Panc1 (cell line): ENCODE measurements around the gene KCNIP4. TPM values are rescaled to one million over a fixed set of nuclear protein-coding genes. Genes with fewer than 3 reads are reported as not detected.

Experiments used
- ATAC-seq: fragments of 200-7000 bp; cut with Tn5 transposase; 2 replicates; pipeline ENCODE4 v1.9.1; 2020; ENCODE audit warnings: mild to moderate bottlenecking, moderate library complexity
- BruUV-seq: library from RNA; stranded (reverse); fragments of 400-500 nt; replicated peaks from 2 replicates; lab custom pipeline; 2021; lab: Mats Ljungman, UMichigan
- CTCF ChIA-PET: fragments of 300-600 bp; sonication (Branson Sonifier 250); formaldehyde crosslinking; loops from one replicate; lab custom pipeline; 2022; ENCODE audit warnings: antibody characterized with exemption; lab: Charles Lee
- POLR2A ChIA-PET: fragments of 300-600 bp; sonication (Branson Sonifier 250); formaldehyde crosslinking; loops from one replicate; lab custom pipeline; 2022; ENCODE audit warnings: antibody characterized with exemption; lab: Charles Lee
- DNase-seq: peaks from one replicate; pipeline ENCODE4 v3.0.0-alpha.2; 2010; ENCODE audit warnings: low read depth, low spot score
- H3K27ac ChIP-seq: 2 replicates; pipeline ENCODE4 v1.5.1; 2011; ENCODE audit warnings: mild to moderate bottlenecking, low read length, inconsistent platforms
- H3K27me3 ChIP-seq: fragments of 200-500 bp; sonication (Bioruptor generic); 2 replicates; pipeline ENCODE4 v1.6.0; 2014; ENCODE audit warnings: low read length, inconsistent platforms; ENCODE audit not compliant: control insufficient read depth, insufficient read depth
- H3K36me3 ChIP-seq: fragments of 200-500 bp; sonication (Bioruptor generic); 2 replicates; pipeline ENCODE4 v1.5.1; 2014; ENCODE audit warnings: inconsistent platforms, mild to moderate bottlenecking, low read length, moderate library complexity; ENCODE audit not compliant: control insufficient read depth, insufficient read depth
- H3K4me1 ChIP-seq: 2 replicates; pipeline ENCODE4 v1.5.1; 2011; ENCODE audit warnings: inconsistent platforms, mild to moderate bottlenecking, low read length, moderate library complexity; ENCODE audit not compliant: control insufficient read depth, insufficient read depth
- H3K4me3 ChIP-seq, 2 experiments: 2 replicates each; pipeline ENCODE4 v1.5.1; 2011 to 2012; ENCODE audit warnings: low read depth in 2 of 2, low read length in 2 of 2, mild to moderate bottlenecking in 2 of 2, inconsistent platforms in 1 of 2, moderate library complexity in 1 of 2
- H3K9me3 ChIP-seq: fragments of 200-500 bp; sonication (Bioruptor generic); 2 replicates; pipeline ENCODE4 v1.5.1; 2014; ENCODE audit warnings: low read depth, mild to moderate bottlenecking, inconsistent platforms, low read length, moderate library complexity; ENCODE audit not compliant: control insufficient read depth, insufficient read depth
- CTCF ChIP-seq: fragments of 450-650 bp; IDR thresholded peaks from 2 replicates; pipeline ENCODE4 v1.5.1; 2017; ENCODE audit warnings: mild to moderate bottlenecking
- POLR2AphosphoS5 ChIP-seq: IDR thresholded peaks from 2 replicates; pipeline ENCODE4 v1.6.1; 2012; ENCODE audit warnings: mild to moderate bottlenecking, low read depth, low read length, moderate library complexity
- SIN3A ChIP-seq: IDR thresholded peaks from 2 replicates; pipeline ENCODE4 v1.6.1; 2012; ENCODE audit warnings: low read depth, mild to moderate bottlenecking, low read length, moderate library complexity, borderline replicate concordance; ENCODE audit not compliant: insufficient read depth
- TCF7L2 ChIP-seq: IDR thresholded peaks from 2 replicates; pipeline ENCODE4 v1.6.1; 2011; ENCODE audit warnings: mild to moderate bottlenecking, low read depth, low read length, inconsistent platforms
- in situ Hi-C: cut with HindIII; loops from 2 replicates; pipeline ENCODE4 v1.10.0; 2016; ENCODE audit warnings: low sequenced_read_pairs, low pct_unique_long_range_greater_than_20kb
- intact Hi-C: fragments of 100-400 bp; cut with micrococcal nuclease; formaldehyde crosslinking; loops from one replicate; pipeline ENCODE4 v1.10.0; 2022; ENCODE audit not compliant: unreplicated experiment
- total RNA-seq: library from RNA; stranded (reverse); gene quantifications from one replicate; pipeline ENCODE4 v1.2.1, GENCODE V29; 2021; ENCODE audit not compliant: unreplicated experiment
- TF ChIP-seq, protein P1 (sequence below), 2 experiments: IDR thresholded peaks; 2 replicates each; pipeline ENCODE4 v1.6.1; 2011 to 2012; ENCODE audit warnings: low read depth in 2 of 2, control low read depth in 1 of 2, low read length in 1 of 2, mild to moderate bottlenecking in 1 of 2, moderate library complexity in 1 of 2; ENCODE audit not compliant: insufficient read depth in 1 of 2

Gene KCNIP4
- total RNA-seq, 1 experiment from 2014 or later = not detected

GRCh38 chr4:21454831-21455230 lies 493.7 kb downstream of the KCNIP4 start:
- intact Hi-C loops = no loop called here
- in situ Hi-C loops = no loop called here
- no peak for ATAC-seq
- CTCF ChIA-PET = no interaction called here
- no peaks in the 10 kb centered on the region for H3K36me3 ChIP-seq
- no peaks in the 10 kb centered on the region for H3K27me3 ChIP-seq
- TF ChIP-seq CTCF = no peak
- TF ChIP-seq SIN3A = no peak
- no peak for TF ChIP-seq TCF7L2
- TF ChIP-seq, protein P1, sequence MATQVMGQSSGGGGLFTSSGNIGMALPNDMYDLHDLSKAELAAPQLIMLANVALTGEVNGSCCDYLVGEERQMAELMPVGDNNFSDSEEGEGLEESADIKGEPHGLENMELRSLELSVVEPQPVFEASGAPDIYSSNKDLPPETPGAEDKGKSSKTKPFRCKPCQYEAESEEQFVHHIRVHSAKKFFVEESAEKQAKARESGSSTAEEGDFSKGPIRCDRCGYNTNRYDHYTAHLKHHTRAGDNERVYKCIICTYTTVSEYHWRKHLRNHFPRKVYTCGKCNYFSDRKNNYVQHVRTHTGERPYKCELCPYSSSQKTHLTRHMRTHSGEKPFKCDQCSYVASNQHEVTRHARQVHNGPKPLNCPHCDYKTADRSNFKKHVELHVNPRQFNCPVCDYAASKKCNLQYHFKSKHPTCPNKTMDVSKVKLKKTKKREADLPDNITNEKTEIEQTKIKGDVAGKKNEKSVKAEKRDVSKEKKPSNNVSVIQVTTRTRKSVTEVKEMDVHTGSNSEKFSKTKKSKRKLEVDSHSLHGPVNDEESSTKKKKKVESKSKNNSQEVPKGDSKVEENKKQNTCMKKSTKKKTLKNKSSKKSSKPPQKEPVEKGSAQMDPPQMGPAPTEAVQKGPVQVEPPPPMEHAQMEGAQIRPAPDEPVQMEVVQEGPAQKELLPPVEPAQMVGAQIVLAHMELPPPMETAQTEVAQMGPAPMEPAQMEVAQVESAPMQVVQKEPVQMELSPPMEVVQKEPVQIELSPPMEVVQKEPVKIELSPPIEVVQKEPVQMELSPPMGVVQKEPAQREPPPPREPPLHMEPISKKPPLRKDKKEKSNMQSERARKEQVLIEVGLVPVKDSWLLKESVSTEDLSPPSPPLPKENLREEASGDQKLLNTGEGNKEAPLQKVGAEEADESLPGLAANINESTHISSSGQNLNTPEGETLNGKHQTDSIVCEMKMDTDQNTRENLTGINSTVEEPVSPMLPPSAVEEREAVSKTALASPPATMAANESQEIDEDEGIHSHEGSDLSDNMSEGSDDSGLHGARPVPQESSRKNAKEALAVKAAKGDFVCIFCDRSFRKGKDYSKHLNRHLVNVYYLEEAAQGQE (IDR thresholded peaks at IDR 0.05; ENCODE audit: insufficient read depth in 1 of 2, low read depth in 2 of 2, low read length in 1 of 2) = no peak
- no peak for TF ChIP-seq POLR2AphosphoS5
- no peak overlapping the region for H3K27ac ChIP-seq
- H3K4me1 ChIP-seq = no peaks in the 10 kb centered on the region
- no peaks in the 10 kb centered on the region for H3K9me3 ChIP-seq
- BruUV-seq = no TSS peak
- POLR2A ChIA-PET = no interaction called here
- no peak for DNase-seq
- H3K4me3 ChIP-seq = no peak overlapping the region

GRCh38 chr4:21454201-21454600 lies 494.4 kb downstream of the KCNIP4 start:
- Histone ChIP-seq H3K27ac (no peak overlapping the region), H3K9me3 (no peaks in the 10 kb centered on the region), H3K4me3 (no peak overlapping the region), H3K4me1 (no peaks in the 10 kb centered on the region), H3K36me3 (no peaks in the 10 kb centered on the region), H3K27me3 (no peaks in the 10 kb centered on the region)
- no TSS peak for BruUV-seq
- TF ChIP-seq POLR2AphosphoS5 (no peak), CTCF (no peak), TCF7L2 (no peak), SIN3A (no peak)
- TF ChIP-seq, protein P1 (IDR thresholded peaks at IDR 0.05; ENCODE audit: insufficient read depth in 1 of 2, low read depth in 2 of 2, low read length in 1 of 2) = no peak
- DNase-seq = no peak
- ChIA-PET POLR2A (no interaction called here), CTCF (no interaction called here)
- in situ Hi-C loops = no loop called here
- intact Hi-C loops = no loop called here
- no peak for ATAC-seq
